A673 (cell line): ENCODE results near the gene PCED1B.

Experiments used
- CTCF ChIP-seq: fragments of 300-800, 200-600 bp; sonication (generic); conservative IDR thresholded peaks from 2 replicates; pipeline ENCODE4 v1.5.1; 2017; ENCODE audit warnings: low read depth, mild to moderate bottlenecking, antibody characterized with exemption, low read length, moderate library complexity, mixed read lengths
- EZH2 ChIP-seq: fragments of 200-600 bp; sonication (generic); IDR thresholded peaks from 2 replicates; pipeline ENCODE4 v1.6.1; 2017; ENCODE audit warnings: borderline replicate concordance, low read depth, mild to moderate bottlenecking, mixed read lengths, antibody characterized with exemption, low read length; ENCODE audit not compliant: poor library complexity, severe bottlenecking

- no peak for TF ChIP-seq EZH2
- no peak for TF ChIP-seq CTCF
These were observed 76.2 kb downstream of the PCED1B start for GRCh38 chr12:47155457-47156166.
